HG03159 (cell line): ENCODE results near the gene SRPK3.

Experiments used
- ATAC-seq: cut with Tn5 transposase; IDR thresholded peaks from one replicate; pipeline ENCODE4 v1.9.1; 2021; ENCODE audit warnings: mild to moderate bottlenecking, moderate library complexity; ENCODE audit not compliant: unreplicated experiment

SRPK3 gene

GRCh38 chrX:153783378-153784013, 2.7 kb downstream of the SRPK3 start:
- no peak for ATAC-seq

GRCh38 chrX:153784325-153784967, 3.6 kb downstream of the SRPK3 start:
- ATAC-seq, result no peak

DNA sequence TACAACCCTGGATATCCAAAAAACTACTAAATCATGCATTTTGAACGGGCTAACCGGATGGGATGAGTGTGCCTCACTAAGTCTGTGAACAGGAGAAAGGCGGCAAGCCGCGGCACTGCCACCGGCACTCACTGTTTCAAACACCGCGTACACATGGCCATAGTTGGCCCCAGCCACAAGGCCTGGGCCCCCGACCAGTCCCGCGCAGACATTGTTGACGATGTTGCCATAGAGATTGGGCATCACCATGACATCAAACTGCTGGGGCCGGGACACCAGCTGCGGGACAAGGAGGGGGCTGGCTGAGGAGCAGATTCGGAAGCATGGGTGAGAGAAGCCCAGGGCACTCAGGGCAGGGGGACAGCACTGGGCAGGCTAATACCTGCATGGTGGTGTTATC, 5.8 kb downstream of the SRPK3 start:
- no peak for ATAC-seq

- no peak for ATAC-seq
Observed at GRCh38 chrX:153789654-153790053, 8.8 kb downstream of the SRPK3 start.

- no peak for ATAC-seq
Observed at GRCh38 chrX:153791104-153791852, 10.4 kb downstream of the SRPK3 start.

DNA sequence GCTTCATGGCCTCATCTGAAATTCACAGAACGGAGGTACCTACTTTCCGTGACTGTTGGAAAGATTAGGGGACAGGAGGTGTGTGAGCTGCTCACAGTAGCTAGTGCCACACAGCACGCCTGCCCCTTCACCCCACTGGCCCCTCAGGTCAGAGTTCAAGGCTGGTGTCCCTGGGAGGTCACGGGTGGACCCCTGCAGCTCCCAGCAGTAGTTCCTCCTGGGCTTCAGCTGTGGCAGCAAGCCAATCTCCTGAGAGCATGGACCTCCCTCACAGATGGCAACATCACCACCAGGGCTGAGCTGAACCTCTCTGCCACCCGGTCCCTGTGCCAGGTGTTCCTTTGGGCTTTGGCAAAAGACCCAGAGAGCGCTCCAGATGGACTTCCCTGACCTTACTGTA, 11.5 kb downstream of the SRPK3 start:
- no peak for ATAC-seq

DNA sequence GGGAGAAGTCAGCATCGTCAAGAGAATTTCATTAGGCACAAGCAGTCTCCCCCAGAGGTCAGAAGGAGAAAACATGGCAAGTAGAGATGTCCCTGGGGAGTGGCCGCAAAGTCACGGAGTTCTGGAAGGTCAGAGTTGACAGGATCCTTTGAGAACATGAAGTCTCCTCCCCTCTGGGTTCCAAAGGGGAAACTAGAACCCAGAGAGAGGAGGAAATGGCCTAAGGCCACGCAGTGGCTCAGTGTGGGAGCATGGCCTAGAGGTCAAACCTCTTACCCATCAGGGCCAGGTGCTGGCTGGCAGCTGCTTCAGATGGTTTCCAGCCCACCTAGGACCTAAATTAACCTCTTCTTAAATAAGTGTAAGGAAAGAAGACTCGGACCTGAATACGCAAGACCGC, 12.4 kb downstream of the SRPK3 start:
- no peak for ATAC-seq

DNA sequence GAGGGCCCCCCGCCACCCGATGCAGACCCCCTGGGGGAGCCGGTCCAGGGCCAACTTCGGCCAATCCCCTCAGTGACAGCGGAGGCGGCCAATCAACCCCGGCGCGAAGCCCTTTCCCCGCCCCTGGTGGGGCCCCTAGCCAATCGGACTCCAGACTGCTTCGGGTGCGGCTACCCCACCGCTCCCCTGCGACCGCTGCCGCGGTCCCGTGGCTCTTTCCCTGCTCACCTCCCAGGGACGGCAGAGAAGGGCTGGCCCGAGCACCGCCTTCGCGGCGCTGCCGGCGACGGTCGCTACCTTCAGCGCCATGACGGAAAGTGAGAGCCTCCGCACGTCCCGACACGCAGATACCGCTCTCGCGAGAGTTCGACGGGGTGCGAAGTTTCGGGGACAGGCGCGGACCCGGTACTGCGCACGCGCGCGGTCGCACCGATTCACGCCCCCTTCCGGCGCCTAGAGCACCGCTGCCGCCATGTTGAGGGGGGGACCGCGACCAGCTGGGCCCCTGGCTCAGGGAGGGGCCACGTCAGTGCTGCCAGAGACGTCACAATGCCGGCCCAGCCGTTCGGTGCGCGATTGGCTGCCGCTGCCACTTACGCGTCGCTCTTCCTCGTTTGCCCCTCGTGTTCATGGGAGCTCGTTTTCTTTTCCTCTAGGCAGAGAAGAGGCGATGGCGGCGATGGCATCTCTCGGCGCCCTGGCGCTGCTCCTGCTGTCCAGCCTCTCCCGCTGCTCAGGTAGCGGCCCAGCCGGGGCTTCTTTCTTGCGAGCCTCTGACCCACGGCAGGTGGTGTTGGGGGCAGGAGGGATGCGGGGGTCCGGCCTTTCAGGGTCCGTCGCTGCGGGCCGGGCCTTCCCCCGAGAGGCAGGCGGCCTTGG, 13.4 kb downstream of the SRPK3 start, which contains the start of the genes IDH3G and SSR4:
Gene IDH3G, minus strand, starts transcription at position 358 of the 879 bp plus-strand sequence. Its CDS starts 49 bp downstream, at position 309.
Gene SSR4, plus strand, starts transcription at position 651 of the 879 bp plus-strand sequence. Its CDS starts 20 bp downstream, at position 671.
- ATAC-seq, result peak; percentile 87

DNA sequence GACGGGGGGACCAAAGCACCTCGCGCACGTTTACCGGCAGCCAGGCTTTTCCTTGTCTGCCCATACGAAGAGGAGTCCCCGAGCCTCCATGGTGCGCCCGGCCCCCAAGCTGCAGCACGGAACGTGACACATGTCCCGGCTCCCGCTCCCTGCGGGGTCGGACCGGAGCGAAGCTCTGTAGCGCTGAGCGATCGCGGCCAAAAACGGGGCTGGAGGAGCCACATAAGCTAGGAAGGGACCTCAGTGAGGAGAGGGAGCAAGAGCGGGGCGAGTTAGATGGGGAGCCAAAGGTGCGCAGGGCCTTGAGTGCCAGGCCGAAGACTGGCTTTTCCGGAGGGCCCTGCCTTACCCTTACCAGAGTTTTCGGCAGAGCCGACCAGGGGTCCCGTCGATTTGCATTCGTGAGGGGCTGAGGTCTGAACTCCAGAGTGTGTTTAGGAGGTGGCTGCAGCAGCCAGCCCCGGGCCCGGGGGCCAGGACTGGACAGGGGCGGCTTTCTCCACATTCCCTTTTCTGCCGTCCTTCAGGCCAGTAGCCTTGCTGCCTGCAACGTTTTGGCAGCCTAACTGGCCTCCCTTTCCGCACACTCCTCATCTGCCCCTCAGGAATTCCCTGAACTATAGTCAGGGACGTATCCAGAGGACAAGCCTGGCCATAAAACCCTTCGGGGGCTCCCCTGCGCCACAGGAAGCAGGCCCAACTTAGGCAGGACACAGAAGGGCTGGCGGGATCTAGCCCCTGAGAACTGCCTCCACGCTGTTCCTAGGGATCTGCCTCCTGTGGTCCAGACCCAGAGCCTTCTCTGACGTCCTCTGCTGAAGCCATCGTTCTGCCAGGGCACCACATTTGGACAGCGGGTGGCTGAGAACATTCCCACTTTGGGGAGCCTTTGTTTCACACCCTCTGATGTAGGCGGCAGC, 14.3 kb downstream of the SRPK3 start:
- ATAC-seq, result no peak

GRCh38 chrX:153797415-153798015, 16.7 kb downstream of the SRPK3 start:
- no peak for ATAC-seq

GRCh38 chrX:153799326-153799725, 18.5 kb downstream of the SRPK3 start:
- no peak for ATAC-seq

- no peak for ATAC-seq
Observed at GRCh38 chrX:153800177-153800722, 19.4 kb downstream of the SRPK3 start.

GRCh38 chrX:153800746-153801145, 19.9 kb downstream of the SRPK3 start:
- no peak for ATAC-seq

DNA sequence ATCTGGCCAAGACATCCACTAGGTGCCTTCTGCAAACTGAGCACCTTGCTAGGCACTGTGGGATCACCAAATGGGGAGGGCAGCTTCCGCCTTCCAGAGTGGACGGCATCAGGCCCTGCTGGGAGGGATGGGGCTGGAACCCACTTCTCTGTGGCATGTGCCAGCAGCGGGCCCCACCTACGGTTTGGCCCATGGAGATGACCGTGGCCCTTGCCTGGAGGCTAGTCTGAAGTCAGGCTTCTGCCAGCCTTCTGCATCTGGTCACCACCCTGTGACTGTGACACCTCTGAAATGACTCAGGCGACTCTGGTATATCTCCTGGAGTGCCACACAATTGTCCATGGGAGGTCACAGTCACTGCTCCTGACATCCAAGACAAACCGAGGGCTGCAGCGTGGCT, 20.8 kb downstream of the SRPK3 start:
- no peak for ATAC-seq

- ATAC-seq, result no peak
Observed at GRCh38 chrX:153802513-153803045, 21.7 kb downstream of the SRPK3 start.

DNA sequence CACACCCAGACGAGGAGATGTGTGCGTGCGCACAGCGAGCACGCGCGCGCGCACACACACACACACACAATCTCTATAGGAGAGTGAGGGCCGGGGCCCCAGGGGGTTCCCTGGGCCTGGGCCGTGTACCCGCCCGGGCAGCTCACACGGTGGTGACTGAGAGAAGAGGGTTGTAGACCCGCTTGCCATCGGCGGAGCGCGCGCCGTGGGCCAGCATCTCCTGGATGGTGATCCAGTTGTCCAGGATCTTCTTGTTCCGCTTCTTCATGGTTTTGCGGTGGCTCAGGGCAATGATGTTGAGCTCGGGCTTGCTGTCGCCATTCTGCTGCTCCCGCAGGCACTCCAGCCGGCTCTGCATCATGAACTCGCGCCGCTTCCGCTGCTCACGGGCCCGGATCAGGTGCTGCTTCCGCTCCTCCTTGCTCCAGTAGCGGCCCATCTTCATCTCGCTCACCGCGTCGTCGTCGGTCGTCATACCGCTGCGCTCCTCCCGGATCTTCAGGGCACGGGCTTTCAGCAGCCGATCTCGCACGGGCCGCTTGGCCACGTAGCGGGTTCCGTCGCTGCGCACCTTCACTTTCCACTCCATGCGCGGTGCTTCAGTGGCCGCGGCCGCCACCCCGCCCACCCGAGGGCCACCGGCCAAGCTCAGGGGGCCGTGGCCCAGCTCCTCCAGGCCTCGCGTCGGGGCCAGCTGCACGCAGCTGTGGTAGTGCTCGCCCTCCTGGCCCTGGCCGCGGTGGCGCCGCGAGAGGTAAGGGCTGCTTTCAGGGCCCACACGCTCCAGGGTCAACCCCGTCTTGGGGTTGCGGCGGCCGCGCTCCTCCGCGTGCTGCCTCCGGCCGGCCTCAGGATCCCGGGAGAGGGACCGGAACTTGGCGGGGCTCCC, 22.6 kb downstream of the SRPK3 start:
- ATAC-seq, result no peak

- no peak for ATAC-seq
Observed at GRCh38 chrX:153804100-153804595, 23.3 kb downstream of the SRPK3 start.

GRCh38 chrX:153804621-153805020, 23.8 kb downstream of the SRPK3 start:
- ATAC-seq, result no peak
